Left ventricle myocardium inferior (tissue), 1 donor: ENCODE results near the gene NDUFA13. TPM values are rescaled to one million over a fixed set of nuclear protein-coding genes. Genes with fewer than 3 reads are reported as not detected.

ENCODE experiments used
- DNase-seq: peaks from one replicate; pipeline ENCODE4 v3.0.0-alpha.2; 2020
- H3K27ac ChIP-seq: fragments of 200-600 bp; replicated peaks from 2 replicates; pipeline ENCODE4 v1.8.0; 2021
- H3K27me3 ChIP-seq: fragments of 200-600 bp; 2 replicates; pipeline ENCODE4 v1.8.0; 2021; ENCODE audit warnings: low read depth
- H3K36me3 ChIP-seq: fragments of 200-600 bp; 2 replicates; pipeline ENCODE4 v1.8.0; 2021
- H3K4me1 ChIP-seq: fragments of 200-600 bp; 2 replicates; pipeline ENCODE4 v1.8.0; 2021
- H3K4me3 ChIP-seq: fragments of 200-600 bp; 2 replicates; pipeline ENCODE4 v1.8.0; 2021; ENCODE audit warnings: mild to moderate bottlenecking, moderate library complexity
- H3K9me3 ChIP-seq: fragments of 200-600 bp; replicated peaks from 2 replicates; pipeline ENCODE4 v1.8.0; 2021
- intact Hi-C: fragments of 100-400 bp; cut with micrococcal nuclease; formaldehyde crosslinking; loops from one replicate; pipeline ENCODE4 v1.11.0; 2022
- total RNA-seq: library from RNA; stranded (reverse); fragmentation: NEBNext Ultra II Directional; extraction: Animal tissue kit (Norgen Biotek cat#: 25700); gene quantifications from one replicate; pipeline ENCODE4 v1.2.1, GENCODE V29; 2021
- TF ChIP-seq, protein P1 (sequence below): fragments of 200-600 bp; IDR thresholded peaks from 2 replicates; pipeline ENCODE4 v1.8.0; 2021; ENCODE audit warnings: antibody characterized with exemption, mild to moderate bottlenecking, borderline replicate concordance
- donor health status: DM: no; HTN: yes; CAD: no; lungs with severe emphysema.

The NDUFA13 gene
- total RNA-seq, 1 donor from 2014 or later: 1,029 TPM

DNA sequence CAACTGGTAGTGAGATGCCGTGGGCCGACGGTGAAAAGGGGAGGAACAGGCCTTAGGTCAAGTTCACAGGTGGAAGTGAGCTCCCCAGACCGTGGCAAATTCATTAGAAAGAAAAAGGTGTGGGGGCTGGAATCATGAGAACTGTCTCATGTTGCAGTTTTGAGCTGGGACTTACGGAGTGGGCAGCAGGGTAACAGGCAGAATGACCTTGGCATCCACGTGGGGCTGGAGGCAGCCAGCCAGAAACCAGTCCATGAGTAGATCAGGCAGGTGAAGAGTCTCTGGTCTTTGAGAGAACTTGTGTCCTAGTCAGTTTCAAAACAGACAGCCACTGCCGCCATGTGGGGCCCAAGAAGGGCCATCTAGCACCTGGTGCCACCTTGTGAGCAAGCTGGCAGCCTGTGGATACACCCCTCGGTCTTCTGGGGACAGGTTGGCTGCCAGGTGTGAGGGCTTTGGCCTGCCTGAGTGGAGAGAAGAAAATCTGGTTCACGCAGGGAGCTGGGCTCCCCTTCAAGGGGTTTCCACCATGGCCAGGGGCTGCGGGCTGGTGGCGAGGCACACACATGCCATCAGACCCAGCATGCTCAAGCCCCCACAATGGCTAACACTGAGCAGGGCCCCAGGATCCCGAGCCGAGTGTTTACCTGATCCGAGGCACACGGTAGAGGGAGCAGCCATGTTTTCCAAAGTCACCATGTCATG, 24.6 kb upstream of the NDUFA13 start:
- Histone ChIP-seq H3K4me1 (peaks cover 41% of the 10 kb centered on the region), H3K27ac (no peak overlapping the region), H3K27me3 (no peaks in the 10 kb centered on the region), H3K36me3 (peaks cover 44% of the 10 kb centered on the region), H3K9me3 (no peaks in the 10 kb centered on the region), H3K4me3 (no peak overlapping the region)
- no peak for DNase-seq
- intact Hi-C loops: loop anchor here (5.0 kb wide), 1 partner anchor 129 kb away; no protein-coding TSS in a partner anchor
- TF ChIP-seq, protein P1, sequence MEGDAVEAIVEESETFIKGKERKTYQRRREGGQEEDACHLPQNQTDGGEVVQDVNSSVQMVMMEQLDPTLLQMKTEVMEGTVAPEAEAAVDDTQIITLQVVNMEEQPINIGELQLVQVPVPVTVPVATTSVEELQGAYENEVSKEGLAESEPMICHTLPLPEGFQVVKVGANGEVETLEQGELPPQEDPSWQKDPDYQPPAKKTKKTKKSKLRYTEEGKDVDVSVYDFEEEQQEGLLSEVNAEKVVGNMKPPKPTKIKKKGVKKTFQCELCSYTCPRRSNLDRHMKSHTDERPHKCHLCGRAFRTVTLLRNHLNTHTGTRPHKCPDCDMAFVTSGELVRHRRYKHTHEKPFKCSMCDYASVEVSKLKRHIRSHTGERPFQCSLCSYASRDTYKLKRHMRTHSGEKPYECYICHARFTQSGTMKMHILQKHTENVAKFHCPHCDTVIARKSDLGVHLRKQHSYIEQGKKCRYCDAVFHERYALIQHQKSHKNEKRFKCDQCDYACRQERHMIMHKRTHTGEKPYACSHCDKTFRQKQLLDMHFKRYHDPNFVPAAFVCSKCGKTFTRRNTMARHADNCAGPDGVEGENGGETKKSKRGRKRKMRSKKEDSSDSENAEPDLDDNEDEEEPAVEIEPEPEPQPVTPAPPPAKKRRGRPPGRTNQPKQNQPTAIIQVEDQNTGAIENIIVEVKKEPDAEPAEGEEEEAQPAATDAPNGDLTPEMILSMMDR: no peak

DNA sequence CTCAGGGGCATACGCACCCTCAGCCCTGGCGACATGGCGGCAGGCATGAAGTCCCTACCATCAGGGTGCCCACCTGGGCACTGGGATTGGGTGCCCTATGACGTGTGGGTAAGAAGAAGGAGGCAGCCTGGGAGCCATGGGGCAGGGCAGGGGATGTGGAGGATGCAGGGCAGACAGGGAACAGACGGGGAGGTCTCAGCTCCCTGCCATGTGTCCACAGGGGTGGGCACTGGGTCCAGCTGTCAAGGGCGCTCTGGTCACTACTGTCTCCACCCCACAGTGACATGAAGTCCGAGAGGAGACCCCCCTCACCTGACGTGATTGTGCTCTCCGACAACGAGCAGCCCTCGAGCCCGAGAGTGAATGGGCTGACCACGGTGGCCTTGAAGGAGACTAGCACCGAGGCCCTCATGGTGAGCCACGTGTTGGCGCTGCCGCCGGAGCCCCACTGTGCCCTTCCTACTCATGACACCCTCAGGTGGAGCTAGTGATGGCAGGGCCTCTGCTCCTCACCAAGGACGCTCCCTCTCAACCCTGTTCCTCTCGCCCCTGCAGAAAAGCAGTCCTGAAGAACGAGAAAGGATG, 23.9 kb upstream of the NDUFA13 start:
- Histone ChIP-seq H3K27me3 (no peaks in the 10 kb centered on the region), H3K4me3 (no peak overlapping the region), H3K36me3 (peaks cover 50% of the 10 kb centered on the region), H3K4me1 (peaks cover 35% of the 10 kb centered on the region), H3K9me3 (no peaks in the 10 kb centered on the region), H3K27ac (no peak overlapping the region)
- no peak for DNase-seq
- TF ChIP-seq, protein P1: no peak
- intact Hi-C loops: loop anchor here (5.0 kb wide), 1 partner anchor 130 kb away; no protein-coding TSS in a partner anchor

DNA sequence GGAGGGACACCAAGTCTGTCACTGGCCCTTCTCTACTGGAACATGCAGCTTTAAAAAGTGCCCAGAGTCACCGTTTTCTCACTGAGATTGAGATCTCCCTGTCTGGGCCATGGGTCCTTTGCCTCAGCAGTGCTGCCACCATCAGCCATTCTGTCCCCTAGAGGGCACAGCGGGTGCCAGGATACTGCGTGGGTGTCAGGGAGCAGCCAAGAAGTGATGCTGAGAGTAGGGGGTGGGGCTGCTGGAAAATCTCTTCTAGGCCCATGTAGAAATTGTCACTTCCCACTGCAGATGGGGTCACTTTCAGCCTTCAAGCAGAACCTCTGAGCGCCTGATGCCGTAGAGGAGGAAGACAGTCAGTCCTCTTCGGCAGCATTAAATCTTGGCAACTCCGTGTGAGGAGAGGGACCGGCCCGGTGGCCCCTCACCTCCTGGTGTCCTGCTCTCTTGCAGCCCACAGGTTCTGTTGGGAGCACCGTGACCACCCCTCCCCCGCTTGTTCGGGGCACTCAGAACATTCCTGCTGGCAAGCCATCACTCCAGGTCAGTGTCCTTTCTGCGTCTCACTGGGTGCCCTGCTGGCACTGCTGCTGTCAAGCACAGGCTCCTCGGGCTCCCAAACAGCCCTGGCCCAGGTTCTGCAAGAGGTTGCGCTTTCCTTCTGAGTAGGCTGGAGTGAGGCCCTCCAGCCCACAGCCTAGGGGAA, 22.0 kb upstream of the NDUFA13 start:
- intact Hi-C loops: loop anchor here (5.0 kb wide), 1 partner anchor 132 kb away; no protein-coding TSS in a partner anchor
- no peaks in the 10 kb centered on the region for H3K9me3 ChIP-seq
- no peak overlapping the region for H3K27ac ChIP-seq
- H3K27me3 ChIP-seq: no peaks in the 10 kb centered on the region
- H3K36me3 ChIP-seq: peaks cover 69% of the 10 kb centered on the region
- no peak overlapping the region for H3K4me3 ChIP-seq
- peaks cover 18% of the 10 kb centered on the region for H3K4me1 ChIP-seq
- TF ChIP-seq, protein P1: no peak
- DNase-seq: no peak

DNA sequence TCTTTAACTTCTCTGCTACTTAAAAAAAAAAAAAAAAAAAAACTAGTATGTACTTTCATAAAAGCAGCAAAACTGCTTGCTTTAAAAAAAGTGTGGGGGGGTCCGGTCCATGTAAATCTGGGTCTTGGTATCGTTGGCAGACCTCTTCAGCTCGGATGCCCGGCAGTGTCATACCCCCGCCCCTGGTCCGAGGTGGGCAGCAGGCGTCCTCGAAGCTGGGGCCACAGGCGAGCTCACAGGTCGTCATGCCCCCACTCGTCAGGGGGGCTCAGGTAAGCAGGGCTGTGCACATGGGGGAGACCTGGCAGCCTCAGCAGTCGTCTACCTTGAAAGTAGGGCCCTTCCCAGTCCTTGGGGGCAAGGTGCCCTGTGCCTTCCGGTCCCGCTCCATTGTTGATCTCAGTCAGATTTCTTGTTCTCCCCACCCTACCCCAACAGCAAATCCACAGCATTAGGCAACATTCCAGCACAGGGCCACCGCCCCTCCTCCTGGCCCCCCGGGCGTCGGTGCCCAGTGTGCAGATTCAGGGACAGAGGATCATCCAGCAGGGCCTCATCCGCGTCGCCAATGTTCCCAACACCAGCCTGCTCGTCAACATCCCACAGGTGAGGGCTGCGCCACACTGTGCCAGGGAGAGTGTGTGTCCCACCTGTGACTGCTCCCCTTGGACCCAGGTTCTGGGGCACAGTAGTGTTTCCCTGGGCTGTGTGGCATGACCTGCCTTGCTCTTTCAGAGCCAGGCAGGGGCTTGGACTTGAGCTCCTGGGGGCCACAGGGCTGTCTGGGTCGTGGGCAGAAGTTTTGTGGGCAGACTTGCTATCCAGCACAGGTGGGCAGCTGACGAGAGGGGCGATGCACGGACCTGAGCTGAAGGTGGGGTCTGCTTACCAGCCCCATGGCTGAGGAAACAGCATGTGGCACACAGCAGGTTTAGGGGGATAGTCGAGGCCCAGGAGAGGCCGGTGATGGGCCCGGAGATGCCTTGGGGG, 20.1 kb upstream of the NDUFA13 start:
- Histone ChIP-seq H3K27me3 (no peaks in the 10 kb centered on the region), H3K36me3 (peaks cover 88% of the 10 kb centered on the region), H3K27ac (no peak overlapping the region), H3K4me1 (no peaks in the 10 kb centered on the region), H3K9me3 (no peaks in the 10 kb centered on the region), H3K4me3 (no peak overlapping the region)
- intact Hi-C loops: no loop called here
- DNase-seq: no peak
- TF ChIP-seq, protein P1: no peak
